HepG2 (cell line): ENCODE results near the gene GPATCH4. TPM values are rescaled to one million over a fixed set of nuclear protein-coding genes. Genes with fewer than 3 reads are reported as not detected.

Source experiments
- ATAC-seq: fragments of 200-7000 bp; cut with Tn5 transposase; 3 replicates; pipeline ENCODE4 v1.9.1; 2020; ENCODE audit warnings: mild to moderate bottlenecking, moderate library complexity
- BruUV-seq: library from RNA; stranded (reverse); fragments of 400-500 nt; replicated peaks from 2 replicates; lab custom pipeline; 2021; lab: Mats Ljungman, UMichigan
- CTCF ChIA-PET: fragments of 300-600 bp; formaldehyde crosslinking; extraction: SDS; loops from one replicate; lab custom pipeline; 2021; ENCODE audit warnings: low total read pairs, inconsistent platforms, low intra/inter-chr PET ratio; lab: Yijun Ruan, JAX
- POLR2A ChIA-PET: fragments of 350-600 bp; sonication (Branson Sonifier 250); formaldehyde crosslinking; loops from one replicate; lab custom pipeline; 2020; ENCODE audit warnings: antibody characterized with exemption, inconsistent platforms; lab: Yijun Ruan, JAX
- DNase-seq: peaks from one replicate; pipeline ENCODE4 v3.0.0-alpha.2; 2015; ENCODE audit warnings: low spot score
- FAIRE-seq: peaks from 3 replicates; lab custom pipeline; 2011; peaks lifted over from hg19 to GRCh38; lab: Jason Lieb, UNC
- H2AFZ ChIP-seq: one replicate; pipeline ENCODE4 v1.6.1; 2011; ENCODE audit warnings: low read length, inconsistent platforms
- H3K27ac ChIP-seq: fragments of 300-600 bp; 3 replicates; pipeline ENCODE4 v1.8.0; 2011; ENCODE audit warnings: mixed run types, mild to moderate bottlenecking, mixed read lengths, low read length, inconsistent platforms; ENCODE audit not compliant: insufficient read depth; ENCODE audit errors: extremely low read length
- H3K27me3 ChIP-seq, 2 experiments: fragments of 200-600 bp in 1 of 2; 2 replicates in 1 of 2; 3 replicates in 1 of 2; pipeline versions ENCODE4 v1.6.0 to v1.8.0; 2011; ENCODE audit warnings: low read length in 2 of 2, mild to moderate bottlenecking in 2 of 2, moderate library complexity in 2 of 2, inconsistent platforms in 1 of 2; ENCODE audit not compliant: insufficient read depth in 2 of 2, control insufficient read depth in 1 of 2
- H3K36me3 ChIP-seq, 2 experiments: fragments of 200-600 bp in 1 of 2; replicated peaks in 1 of 2; 2 replicates in 1 of 2; 3 replicates in 1 of 2; pipeline versions ENCODE4 v1.5.1 to v1.8.0; 2011; ENCODE audit warnings: low read length in 2 of 2, inconsistent platforms in 1 of 2; ENCODE audit not compliant: insufficient read depth in 2 of 2, control insufficient read depth in 1 of 2
- H3K4me1 ChIP-seq: 2 replicates; pipeline ENCODE4 v1.5.1; 2012; ENCODE audit warnings: low read length, inconsistent platforms; ENCODE audit not compliant: insufficient read depth
- H3K4me2 ChIP-seq: 2 replicates; pipeline ENCODE4 v1.6.0; 2011; ENCODE audit warnings: low read depth, low read length, inconsistent platforms
- H3K4me3 ChIP-seq, 3 experiments: fragments of 200-600 bp in 1 of 3; sonication (generic), shearing (Covaris generic) in 1 of 3; replicated peaks in 1 of 3; 2 replicates each; pipeline ENCODE4 v1.5.1; 2011 to 2016; ENCODE audit warnings: low read length in 3 of 3, inconsistent platforms in 2 of 3, low read depth in 2 of 3, mild to moderate bottlenecking in 2 of 3, control low read depth in 1 of 3, mixed read lengths in 1 of 3; ENCODE audit not compliant: insufficient read depth in 1 of 3
- H3K79me2 ChIP-seq: one replicate; pipeline ENCODE4 v1.6.1; 2011; ENCODE audit warnings: low read length, inconsistent platforms; ENCODE audit not compliant: insufficient read depth
- H3K9ac ChIP-seq: 2 replicates; pipeline ENCODE4 v1.6.0; 2011; ENCODE audit warnings: mild to moderate bottlenecking, low read depth, low read length, inconsistent platforms; ENCODE audit not compliant: insufficient read depth
- H3K9me3 ChIP-seq: 2 replicates; pipeline ENCODE4 v1.5.1; 2012; ENCODE audit warnings: mild to moderate bottlenecking, low read length
- H4K20me1 ChIP-seq: 2 replicates; pipeline ENCODE4 v1.6.0; 2011; ENCODE audit warnings: inconsistent platforms, mild to moderate bottlenecking, low read length, moderate library complexity; ENCODE audit not compliant: insufficient read depth
- ESRRA ChIP-seq: sonication (generic); formaldehyde crosslinking; IDR thresholded peaks from 2 replicates; pipeline ENCODE4 v1.5.1; 2020; ENCODE audit warnings: mild to moderate bottlenecking, low read depth, missing genetic modification reagents
- POLR2G ChIP-seq: fragments of 200-400 bp; formaldehyde crosslinking; IDR thresholded peaks from 2 replicates; pipeline ENCODE4 v1.6.1; 2018; ENCODE audit warnings: mild to moderate bottlenecking, low read depth, low read length, moderate library complexity
- ZBTB3 ChIP-seq: sonication (generic); formaldehyde crosslinking; IDR thresholded peaks from 2 replicates; pipeline ENCODE4 v1.4.0; 2020; ENCODE audit warnings: low read depth, mild to moderate bottlenecking, moderate library complexity, missing genetic modification reagents, borderline replicate concordance
- ZBTB8A ChIP-seq: sonication (generic); formaldehyde crosslinking; IDR thresholded peaks from 2 replicates; pipeline ENCODE4 v1.4.0; 2020; ENCODE audit warnings: mild to moderate bottlenecking, low read depth, missing genetic modification reagents, borderline replicate concordance
- ZNF33B ChIP-seq: sonication (generic); formaldehyde crosslinking; IDR thresholded peaks from 2 replicates; pipeline ENCODE4 v1.5.1; 2020; ENCODE audit warnings: mild to moderate bottlenecking, missing genetic modification reagents
- ZNF572 ChIP-seq: sonication (generic); formaldehyde crosslinking; IDR thresholded peaks from 2 replicates; pipeline ENCODE4 v1.5.1; 2020; ENCODE audit warnings: mild to moderate bottlenecking, missing genetic modification reagents
- whole genome bisulfite sequencing: methylation state at CpG from one replicate; pipeline ENCODE4 v1.1.6; 2017; ENCODE audit warnings: low lambda C conversion rate; 5-methylcytosine and 5-hydroxymethylcytosine counted together
- in situ Hi-C: cut with HindIII; loops from 2 replicates; pipeline ENCODE4 v1.10.0; 2017; ENCODE audit warnings: low pct_unique_long_range_greater_than_20kb; ENCODE audit not compliant: extremely low pct_ligation_motif_present
- intact Hi-C: fragments of 100-400 bp; cut with micrococcal nuclease; formaldehyde crosslinking; loops from one replicate; pipeline ENCODE4 v1.10.0; 2022; ENCODE audit not compliant: unreplicated experiment
- polyA plus RNA-seq, 8 experiments: library from polyadenylated mRNA; depleted of rRNA in 3 of 8; stranded (reverse) in 7 of 8; unstranded in 1 of 8; fragments of >200 nt; fragmentation: Illumina TruSeq in 4 of 8; extraction: Trizol in 4 of 8; gene quantifications; 2 replicates each; pipeline versions ENCODE4 v1.2.1 to v1.2.3, GENCODE V29; 2011 to 2016; ENCODE audit warnings: low read depth in 4 of 8, missing spikeins in 1 of 8, mixed read lengths in 1 of 8; ENCODE audit not compliant: insufficient read depth in 1 of 8
- total RNA-seq, 5 experiments: library from RNA; depleted of rRNA; stranded (reverse); fragments of >200 nt; fragmentation: Illumina TruSeq; extraction: Trizol; gene quantifications; 2 replicates each; pipeline ENCODE4 v1.2.3, GENCODE V29; 2016; ENCODE audit warnings: low read depth in 1 of 5
- TF ChIP-seq, protein P1 (sequence below): conservative IDR thresholded peaks from 2 replicates; pipeline ENCODE4 v1.6.1; 2018; ENCODE audit warnings: missing genetic modification reagents
- TF ChIP-seq, protein P2 (sequence below): sonication (generic); formaldehyde crosslinking; IDR thresholded peaks from 2 replicates; pipeline ENCODE4 v1.5.1; 2020; ENCODE audit warnings: mild to moderate bottlenecking, missing genetic modification reagents, moderate library complexity
- TF ChIP-seq, protein P3 (sequence below): sonication (generic); formaldehyde crosslinking; IDR thresholded peaks from 2 replicates; pipeline ENCODE4 v1.4.0; 2020; ENCODE audit warnings: mild to moderate bottlenecking, low read depth, missing genetic modification reagents
- TF ChIP-seq, protein P4 (sequence below): sonication (generic); formaldehyde crosslinking; IDR thresholded peaks from 2 replicates; pipeline ENCODE4 v1.8.0; 2022; ENCODE audit warnings: low read depth, missing genetic modification reagents
- TF ChIP-seq, protein P5 (sequence below): IDR thresholded peaks from 2 replicates; pipeline ENCODE4 v1.6.1; 2018; ENCODE audit warnings: missing genetic modification reagents, mild to moderate bottlenecking, missing compliant biosample characterization

The GPATCH4 gene
- total and polyA plus RNA-seq, 2 of the 13 experiments (the other 11 are each of a cell fraction or from before 2014, with no cell fraction given) = 19.2 to 37.9 TPM

DNA sequence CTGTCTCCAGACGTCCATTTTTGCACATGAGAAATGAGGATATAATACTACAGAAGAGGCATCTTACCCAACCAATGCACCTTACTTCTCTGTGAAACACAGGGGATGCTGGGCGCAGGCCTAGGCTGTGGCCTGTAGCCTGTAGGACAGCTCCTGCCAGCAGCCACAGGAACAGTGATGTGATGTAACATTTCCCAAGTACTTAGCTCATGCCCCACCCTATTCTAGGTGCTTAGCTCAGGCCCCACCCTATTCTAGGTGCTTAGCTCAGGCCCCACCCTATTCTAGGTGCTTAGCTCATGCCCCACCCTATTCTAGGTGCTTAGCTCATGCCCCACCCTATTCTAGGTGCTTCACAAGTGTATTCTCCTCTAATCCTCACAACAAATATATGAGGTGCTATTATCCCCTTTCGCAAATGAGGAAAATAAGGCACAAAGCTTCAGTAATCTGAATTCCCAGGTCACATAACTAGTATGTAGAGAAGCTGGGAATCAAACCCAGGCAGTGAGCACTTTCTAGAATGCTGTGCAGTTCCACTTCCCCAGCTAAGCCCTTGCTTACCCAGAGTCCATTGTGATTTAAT, 14.3 kb downstream of the GPATCH4 start:
- H3K4me1 ChIP-seq = peaks cover 19% of the 10 kb centered on the region
- 50% methylated on average over 2 of the region's 3 CpGs for WGBS
- ChIA-PET POLR2A (no interaction called here), CTCF (no interaction called here)
- no peak for FAIRE-seq
- in situ Hi-C loops = no loop called here
- no peak overlapping the region for H3K4me3 ChIP-seq
- H3K4me2 ChIP-seq = no peak overlapping the region
- intact Hi-C loops = no loop called here
- BruUV-seq = no TSS peak
- H3K36me3 ChIP-seq = no peaks in the 10 kb centered on the region
- peaks cover 4 to 16% of the 10 kb centered on the region in 2 experiments; a peak in 4 of 5 replicates for H3K27me3 ChIP-seq
- no peak for DNase-seq
- no peak overlapping the region for H3K9ac ChIP-seq
- H3K79me2 ChIP-seq = peaks cover under 1% of the 10 kb centered on the region
- H2AFZ ChIP-seq = no peak overlapping the region
- H3K9me3 ChIP-seq = no peaks in the 10 kb centered on the region
- no peak for ATAC-seq
- H3K27ac ChIP-seq = no peak overlapping the region
- TF ChIP-seq, protein P1, sequence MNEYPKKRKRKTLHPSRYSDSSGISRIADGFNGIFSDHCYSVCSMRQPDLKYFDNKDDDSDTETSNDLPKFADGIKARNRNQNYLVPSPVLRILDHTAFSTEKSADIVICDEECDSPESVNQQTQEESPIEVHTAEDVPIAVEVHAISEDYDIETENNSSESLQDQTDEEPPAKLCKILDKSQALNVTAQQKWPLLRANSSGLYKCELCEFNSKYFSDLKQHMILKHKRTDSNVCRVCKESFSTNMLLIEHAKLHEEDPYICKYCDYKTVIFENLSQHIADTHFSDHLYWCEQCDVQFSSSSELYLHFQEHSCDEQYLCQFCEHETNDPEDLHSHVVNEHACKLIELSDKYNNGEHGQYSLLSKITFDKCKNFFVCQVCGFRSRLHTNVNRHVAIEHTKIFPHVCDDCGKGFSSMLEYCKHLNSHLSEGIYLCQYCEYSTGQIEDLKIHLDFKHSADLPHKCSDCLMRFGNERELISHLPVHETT = no peak
- TF ChIP-seq ZBTB3 (CRISPR knock-in tag) (no peak), ZNF572 (CRISPR knock-in tag) (no peak), ESRRA (CRISPR knock-in tag) (no peak), ZNF33B (no peak), ZBTB8A (CRISPR knock-in tag) (no peak), POLR2G (no peak)
- TF ChIP-seq, protein P2, sequence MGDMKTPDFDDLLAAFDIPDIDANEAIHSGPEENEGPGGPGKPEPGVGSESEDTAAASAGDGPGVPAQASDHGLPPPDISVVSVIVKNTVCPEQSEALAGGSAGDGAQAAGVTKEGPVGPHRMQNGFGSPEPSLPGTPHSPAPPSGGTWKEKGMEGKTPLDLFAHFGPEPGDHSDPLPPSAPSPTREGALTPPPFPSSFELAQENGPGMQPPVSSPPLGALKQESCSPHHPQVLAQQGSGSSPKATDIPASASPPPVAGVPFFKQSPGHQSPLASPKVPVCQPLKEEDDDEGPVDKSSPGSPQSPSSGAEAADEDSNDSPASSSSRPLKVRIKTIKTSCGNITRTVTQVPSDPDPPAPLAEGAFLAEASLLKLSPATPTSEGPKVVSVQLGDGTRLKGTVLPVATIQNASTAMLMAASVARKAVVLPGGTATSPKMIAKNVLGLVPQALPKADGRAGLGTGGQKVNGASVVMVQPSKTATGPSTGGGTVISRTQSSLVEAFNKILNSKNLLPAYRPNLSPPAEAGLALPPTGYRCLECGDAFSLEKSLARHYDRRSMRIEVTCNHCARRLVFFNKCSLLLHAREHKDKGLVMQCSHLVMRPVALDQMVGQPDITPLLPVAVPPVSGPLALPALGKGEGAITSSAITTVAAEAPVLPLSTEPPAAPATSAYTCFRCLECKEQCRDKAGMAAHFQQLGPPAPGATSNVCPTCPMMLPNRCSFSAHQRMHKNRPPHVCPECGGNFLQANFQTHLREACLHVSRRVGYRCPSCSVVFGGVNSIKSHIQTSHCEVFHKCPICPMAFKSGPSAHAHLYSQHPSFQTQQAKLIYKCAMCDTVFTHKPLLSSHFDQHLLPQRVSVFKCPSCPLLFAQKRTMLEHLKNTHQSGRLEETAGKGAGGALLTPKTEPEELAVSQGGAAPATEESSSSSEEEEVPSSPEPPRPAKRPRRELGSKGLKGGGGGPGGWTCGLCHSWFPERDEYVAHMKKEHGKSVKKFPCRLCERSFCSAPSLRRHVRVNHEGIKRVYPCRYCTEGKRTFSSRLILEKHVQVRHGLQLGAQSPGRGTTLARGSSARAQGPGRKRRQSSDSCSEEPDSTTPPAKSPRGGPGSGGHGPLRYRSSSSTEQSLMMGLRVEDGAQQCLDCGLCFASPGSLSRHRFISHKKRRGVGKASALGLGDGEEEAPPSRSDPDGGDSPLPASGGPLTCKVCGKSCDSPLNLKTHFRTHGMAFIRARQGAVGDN (CRISPR knock-in tag) = no peak
- TF ChIP-seq, protein P3, sequence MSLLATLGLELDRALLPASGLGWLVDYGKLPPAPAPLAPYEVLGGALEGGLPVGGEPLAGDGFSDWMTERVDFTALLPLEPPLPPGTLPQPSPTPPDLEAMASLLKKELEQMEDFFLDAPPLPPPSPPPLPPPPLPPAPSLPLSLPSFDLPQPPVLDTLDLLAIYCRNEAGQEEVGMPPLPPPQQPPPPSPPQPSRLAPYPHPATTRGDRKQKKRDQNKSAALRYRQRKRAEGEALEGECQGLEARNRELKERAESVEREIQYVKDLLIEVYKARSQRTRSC (CRISPR knock-in tag) = no peak
- TF ChIP-seq, protein P4, sequence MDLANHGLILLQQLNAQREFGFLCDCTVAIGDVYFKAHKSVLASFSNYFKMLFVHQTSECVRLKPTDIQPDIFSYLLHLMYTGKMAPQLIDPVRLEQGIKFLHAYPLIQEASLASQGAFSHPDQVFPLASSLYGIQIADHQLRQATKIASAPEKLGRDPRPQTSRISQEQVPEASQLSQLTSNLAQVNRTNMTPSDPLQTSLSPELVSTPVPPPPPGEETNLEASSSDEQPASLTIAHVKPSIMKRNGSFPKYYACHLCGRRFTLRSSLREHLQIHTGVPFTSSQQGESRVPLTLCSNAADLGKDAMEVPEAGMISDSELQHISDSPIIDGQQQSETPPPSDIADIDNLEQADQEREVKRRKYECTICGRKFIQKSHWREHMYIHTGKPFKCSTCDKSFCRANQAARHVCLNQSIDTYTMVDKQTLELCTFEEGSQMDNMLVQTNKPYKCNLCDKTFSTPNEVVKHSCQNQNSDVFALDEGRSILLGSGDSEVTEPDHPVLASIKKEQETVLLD (CRISPR knock-in tag) = no peak
- TF ChIP-seq, protein P5, sequence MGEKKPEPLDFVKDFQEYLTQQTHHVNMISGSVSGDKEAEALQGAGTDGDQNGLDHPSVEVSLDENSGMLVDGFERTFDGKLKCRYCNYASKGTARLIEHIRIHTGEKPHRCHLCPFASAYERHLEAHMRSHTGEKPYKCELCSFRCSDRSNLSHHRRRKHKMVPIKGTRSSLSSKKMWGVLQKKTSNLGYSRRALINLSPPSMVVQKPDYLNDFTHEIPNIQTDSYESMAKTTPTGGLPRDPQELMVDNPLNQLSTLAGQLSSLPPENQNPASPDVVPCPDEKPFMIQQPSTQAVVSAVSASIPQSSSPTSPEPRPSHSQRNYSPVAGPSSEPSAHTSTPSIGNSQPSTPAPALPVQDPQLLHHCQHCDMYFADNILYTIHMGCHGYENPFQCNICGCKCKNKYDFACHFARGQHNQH (CRISPR knock-in tag) = no peak
- TF ChIP-seq, all 625 proteins: peak for 0
- H4K20me1 ChIP-seq = no peaks in the 10 kb centered on the region
